G401 (cell line): Measurements from ENCODE around the gene CHRD. TPM values are rescaled to one million over a fixed set of nuclear protein-coding genes. Genes with fewer than 3 reads are reported as not detected.
A peak's percentile ranks its signal among the peaks of the same experiment; 100 is the strongest.
"Not testable (repeated sequence)": the region's sequence is repeated elsewhere in the genome, so short reads cannot be mapped to it uniquely, and the experiment has no call there.

Experiments used
- DNase-seq: peaks from one replicate; pipeline ENCODE4 v3.0.0-alpha.2; 2015; ENCODE audit warnings: low spot score
- in situ Hi-C: cut with HindIII; loops from 2 replicates; pipeline ENCODE4 v1.10.0; 2016; ENCODE audit warnings: low sequenced_read_pairs, mixed read lengths
- total RNA-seq: library from RNA; depleted of rRNA; stranded (reverse); fragments of >200 nt; shearing (Covaris generic); gene quantifications from 2 replicates; pipeline ENCODE4 v1.2.3, GENCODE V29; 2014; rRNA removed

CHRD gene
- 1.4 and 1.8 TPM in 2 replicates for total RNA-seq

DNA sequence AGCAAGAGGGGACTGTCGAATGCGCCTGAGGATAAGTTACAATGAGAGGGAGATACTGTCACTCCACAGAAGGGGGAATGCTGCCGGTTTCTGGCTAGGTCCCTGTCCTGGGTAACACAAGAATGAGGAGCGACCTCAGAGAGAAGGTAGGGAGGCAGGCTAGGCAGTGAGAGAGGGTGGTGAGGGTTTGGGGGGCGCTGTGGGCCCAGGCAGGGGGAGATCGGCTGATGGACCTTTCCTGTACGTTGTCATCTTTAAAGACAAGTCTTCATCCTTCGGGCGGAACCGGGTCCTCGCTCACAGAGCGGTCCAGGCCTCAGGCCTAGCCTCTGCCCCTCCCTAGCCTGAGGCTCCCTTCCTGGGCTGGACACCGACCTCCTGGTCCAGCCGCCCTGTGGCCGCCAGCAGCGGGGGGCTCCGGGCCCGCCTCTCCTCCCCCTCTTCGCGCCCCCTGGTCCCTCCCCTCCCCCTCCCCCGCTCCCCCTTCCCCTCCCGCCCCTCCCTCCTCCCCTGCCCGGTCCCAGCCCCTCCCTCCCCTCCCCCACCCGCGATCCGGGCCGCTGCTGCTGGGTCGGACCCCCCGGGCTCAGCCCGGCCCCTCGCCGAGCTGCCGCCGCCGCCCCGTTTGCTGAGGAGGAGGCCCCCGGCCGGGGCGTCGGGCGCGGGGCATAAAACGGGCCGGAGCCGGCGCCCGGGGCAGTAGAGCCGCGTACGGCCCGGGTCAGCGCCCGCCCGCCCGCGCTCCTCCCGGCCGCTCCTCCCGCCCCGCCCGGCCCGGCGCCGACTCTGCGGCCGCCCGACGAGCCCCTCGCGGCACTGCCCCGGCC lies at the start of gene CHRD:
Gene CHRD, plus strand, starts transcription at position 697 of the 827 bp plus-strand sequence. CDS start 265 bp downstream, outside the sequence.
- in situ Hi-C loops, result no loop called here
- no peak for DNase-seq

- in situ Hi-C loops, result no loop called here
- DNase-seq, result no peak
These were observed 47.3 kb upstream of the CHRD start for GRCh38 chr3:184332370-184333090.

GRCh38 chr3:184333190-184333589 lies 46.7 kb upstream of the CHRD start:
- in situ Hi-C loops, result no loop called here
- no peak for DNase-seq

DNA sequence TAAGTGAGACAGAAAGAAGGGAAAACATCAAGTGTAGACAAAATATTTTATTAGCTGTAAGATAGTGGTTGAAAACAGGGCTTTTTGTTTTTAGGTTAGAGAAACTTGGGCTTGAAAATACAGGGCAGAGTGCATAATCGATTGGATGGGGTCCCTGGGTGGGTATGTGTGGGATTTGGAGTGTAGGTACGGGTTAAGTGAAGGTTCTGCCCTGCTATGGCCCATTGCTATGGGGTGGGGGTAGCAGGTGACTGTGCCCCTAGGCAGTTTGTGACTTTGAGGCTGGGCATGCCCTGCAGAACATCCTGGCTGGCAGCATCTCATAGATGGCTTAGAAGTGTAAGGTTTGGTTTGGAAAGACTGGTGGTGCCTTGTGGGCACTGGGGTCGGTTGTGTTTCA lies 46.2 kb upstream of the CHRD start:
- no peak for DNase-seq
- in situ Hi-C loops, result no loop called here

- no peak for DNase-seq
- in situ Hi-C loops, result no loop called here
These were observed 45.2 kb upstream of the CHRD start for GRCh38 chr3:184334470-184335158.

- no peak for DNase-seq
- in situ Hi-C loops, result no loop called here
These were observed 44.6 kb upstream of the CHRD start for GRCh38 chr3:184335291-184335660.

DNA sequence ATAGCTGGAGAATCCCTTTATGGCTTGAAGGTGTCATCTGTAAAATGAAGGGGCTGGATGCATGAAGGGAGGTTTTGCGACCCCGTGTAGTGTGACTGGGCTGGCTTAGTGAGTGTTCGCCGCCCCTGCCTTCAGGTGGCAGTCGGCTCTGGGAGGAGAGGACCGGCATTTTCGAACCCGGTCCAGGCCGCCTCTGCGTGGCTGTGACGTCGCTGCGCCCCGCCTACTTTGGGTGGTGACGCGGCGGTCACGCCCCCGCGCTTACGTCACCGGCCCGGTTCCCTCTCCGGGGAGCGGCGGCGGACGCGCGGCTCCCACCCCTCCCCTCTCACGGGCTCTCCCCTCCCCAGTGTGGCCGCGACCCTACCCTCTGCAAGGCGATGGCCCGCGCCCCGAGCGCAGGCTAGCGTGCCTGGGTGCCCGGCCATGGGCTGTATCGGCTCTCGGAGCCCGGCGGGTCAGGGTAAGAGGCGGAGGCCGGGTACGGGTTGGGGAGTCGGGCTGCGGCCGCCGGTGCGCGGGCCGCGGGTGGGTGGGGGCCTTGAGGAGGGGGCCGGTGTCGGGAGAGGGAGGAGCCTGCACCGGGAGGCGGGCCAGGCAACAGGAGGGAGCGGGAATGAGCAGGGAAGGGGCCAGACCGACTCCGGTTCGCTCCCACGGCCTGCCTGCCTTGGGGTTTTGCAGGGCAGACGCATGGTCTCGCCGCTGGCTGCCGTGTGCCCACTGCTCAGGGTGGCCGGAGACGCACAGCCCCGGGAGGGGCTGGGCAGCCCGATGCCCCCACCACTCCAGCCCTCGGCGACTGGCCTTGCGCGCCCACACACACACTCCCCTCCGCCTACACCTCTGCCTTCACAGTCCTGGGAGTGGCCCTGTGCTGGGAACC lies 44.0 kb upstream of the CHRD start:
- in situ Hi-C loops, result no loop called here
- peak; percentile 84 for DNase-seq

DNA sequence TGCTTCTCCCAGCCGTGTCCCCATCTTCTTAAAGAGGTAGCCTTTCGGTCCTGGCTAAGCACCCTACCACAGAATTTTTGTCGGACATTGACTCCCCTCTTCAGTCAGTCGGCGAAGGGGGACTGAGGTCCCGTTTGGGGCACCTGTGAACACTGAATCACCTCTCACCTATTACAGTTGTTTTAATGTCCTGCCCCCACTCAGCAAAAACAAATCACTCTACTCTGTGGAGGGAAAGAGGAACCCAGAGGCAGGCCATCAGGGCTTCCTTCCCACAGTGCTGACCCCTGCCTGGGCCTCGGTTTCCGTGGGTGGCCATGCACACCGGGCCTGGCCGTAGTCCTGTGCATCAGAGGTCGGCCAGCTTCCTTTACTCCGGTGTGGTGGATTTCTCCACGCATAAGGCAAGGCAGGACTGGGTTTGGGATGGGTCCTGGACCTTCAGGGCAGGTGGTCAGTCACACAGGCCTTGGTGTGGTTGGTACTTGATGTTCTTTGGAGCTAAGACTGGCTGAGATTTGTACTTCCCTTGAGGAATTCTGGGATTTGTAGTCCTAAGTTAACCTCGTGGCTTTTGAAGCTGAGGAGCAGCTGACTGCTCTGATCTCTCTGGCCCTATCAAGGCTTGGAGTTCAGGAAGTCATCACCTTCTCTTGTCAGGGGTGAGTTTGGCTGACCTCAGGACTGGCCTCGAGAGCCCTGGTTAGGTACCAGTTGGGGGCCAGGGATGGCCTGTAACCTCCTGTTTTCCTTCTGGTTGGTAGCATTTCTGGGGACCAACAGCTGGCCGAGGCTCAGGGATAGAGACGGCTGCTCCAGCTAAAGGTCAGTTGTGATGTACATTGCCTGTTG lies 43.1 kb upstream of the CHRD start:
- DNase-seq, result peak; percentile 91
- in situ Hi-C loops, result no loop called here

DNA sequence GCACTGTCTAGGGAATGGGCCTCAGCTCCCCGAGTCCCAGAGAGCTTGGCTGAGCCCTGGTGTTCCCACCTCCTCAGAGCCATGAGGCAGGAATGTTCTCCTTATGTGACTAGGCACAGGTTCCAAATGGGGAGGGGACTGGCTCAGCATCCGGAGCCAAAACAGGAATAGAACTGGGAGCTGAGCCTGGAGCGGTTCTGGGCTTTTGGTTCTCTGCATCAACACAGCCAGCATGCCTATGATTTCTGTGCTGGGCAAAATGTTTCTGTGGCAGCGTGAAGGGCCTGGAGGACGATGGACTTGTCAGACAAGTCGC lies 42.5 kb upstream of the CHRD start, which contains the start of gene FAM131A:
Gene FAM131A, plus strand, starts transcription at position 202 of the 316 bp plus-strand sequence. Its CDS starts 31 bp downstream, at position 233.
- in situ Hi-C loops, result no loop called here
- peak; percentile 88 for DNase-seq

- in situ Hi-C loops, result no loop called here
- no peak for DNase-seq
These were observed 41.9 kb upstream of the CHRD start for GRCh38 chr3:184337981-184338380.

DNA sequence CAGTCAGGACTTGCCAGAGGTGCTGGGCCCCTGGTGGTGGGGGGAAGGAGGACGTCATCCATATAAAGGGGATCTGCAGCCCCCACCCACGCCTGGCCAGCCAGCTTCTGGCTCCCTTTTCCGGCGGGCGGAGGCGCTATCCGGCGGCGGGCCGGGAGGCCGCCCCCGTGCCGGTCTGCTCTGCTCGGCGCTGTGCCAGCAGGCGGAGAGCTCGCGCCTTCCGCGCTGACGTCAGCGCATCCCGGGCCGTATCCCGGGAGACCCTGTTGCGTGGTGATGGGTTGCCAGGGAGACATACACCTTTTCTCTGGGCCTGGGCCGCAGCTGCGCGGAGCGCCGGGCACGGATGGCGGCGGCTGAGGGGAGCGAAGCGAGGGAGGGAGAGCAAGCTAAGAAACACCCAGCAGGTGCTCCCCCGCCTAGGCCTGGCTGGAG lies 41.3 kb upstream of the CHRD start:
- in situ Hi-C loops, result no loop called here
- DNase-seq, result peak; percentile 87

- in situ Hi-C loops, result no loop called here
These were observed 40.9 kb upstream of the CHRD start for GRCh38 chr3:184339001-184339400.

DNA sequence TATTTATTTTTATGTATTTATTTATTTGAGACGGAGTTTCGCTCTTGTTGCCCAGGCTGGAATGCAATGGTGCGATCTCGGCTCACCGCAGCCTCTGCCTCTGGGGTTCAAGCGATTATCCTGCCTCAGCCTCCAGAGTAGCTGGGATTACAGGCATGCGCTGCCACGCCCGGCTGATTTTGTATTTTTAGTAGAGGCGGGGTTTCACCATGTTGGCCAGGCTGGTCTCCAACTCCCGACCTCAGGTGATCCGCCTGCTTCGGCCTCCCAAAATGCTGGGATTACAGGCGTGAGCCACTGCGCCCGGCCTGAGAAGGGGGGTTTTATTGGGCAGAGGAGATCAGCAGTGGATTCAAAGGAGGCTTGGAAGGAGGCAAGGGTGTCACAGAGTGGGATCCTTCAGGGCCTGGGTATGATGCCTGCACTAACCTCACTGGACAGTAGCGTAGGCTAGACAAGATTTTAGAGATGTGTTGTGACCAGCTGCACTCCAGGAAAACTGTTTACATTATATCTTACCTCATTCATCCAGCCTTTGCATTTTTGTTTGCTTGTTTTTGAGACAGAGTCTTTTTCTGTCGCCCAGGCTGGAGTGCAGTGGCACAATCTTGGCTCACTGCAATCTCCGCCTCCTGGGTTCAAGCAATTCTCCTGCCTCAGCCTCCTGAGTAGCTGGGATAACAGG lies 40.3 kb upstream of the CHRD start:
- DNase-seq, result peak; percentile 54
- in situ Hi-C loops, result not testable (repeated sequence)

More at GRCh38 chr3:184339001-184339400, 40.9 kb upstream of the CHRD start:
- peak; percentile 49 for DNase-seq

DNA sequence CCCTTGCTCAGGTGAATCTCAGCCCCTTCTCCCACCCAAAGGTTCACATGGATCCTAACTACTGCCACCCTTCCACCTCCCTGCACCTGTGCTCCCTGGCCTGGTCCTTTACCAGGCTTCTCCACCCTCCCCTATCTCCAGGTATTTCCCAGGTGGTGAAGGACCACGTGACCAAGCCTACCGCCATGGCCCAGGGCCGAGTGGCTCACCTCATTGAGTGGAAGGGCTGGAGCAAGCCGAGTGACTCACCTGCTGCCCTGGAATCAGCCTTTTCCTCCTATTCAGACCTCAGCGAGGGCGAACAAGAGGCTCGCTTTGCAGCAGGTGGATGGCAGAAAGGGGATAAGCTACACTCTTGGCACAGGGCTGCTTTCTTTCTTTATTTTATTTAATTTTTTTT lies 37.9 kb upstream of the CHRD start:
- in situ Hi-C loops, result no loop called here
- DNase-seq, result no peak

- in situ Hi-C loops, result no loop called here
- no peak for DNase-seq
These were observed 36.5 kb upstream of the CHRD start for GRCh38 chr3:184343200-184343876.

DNA sequence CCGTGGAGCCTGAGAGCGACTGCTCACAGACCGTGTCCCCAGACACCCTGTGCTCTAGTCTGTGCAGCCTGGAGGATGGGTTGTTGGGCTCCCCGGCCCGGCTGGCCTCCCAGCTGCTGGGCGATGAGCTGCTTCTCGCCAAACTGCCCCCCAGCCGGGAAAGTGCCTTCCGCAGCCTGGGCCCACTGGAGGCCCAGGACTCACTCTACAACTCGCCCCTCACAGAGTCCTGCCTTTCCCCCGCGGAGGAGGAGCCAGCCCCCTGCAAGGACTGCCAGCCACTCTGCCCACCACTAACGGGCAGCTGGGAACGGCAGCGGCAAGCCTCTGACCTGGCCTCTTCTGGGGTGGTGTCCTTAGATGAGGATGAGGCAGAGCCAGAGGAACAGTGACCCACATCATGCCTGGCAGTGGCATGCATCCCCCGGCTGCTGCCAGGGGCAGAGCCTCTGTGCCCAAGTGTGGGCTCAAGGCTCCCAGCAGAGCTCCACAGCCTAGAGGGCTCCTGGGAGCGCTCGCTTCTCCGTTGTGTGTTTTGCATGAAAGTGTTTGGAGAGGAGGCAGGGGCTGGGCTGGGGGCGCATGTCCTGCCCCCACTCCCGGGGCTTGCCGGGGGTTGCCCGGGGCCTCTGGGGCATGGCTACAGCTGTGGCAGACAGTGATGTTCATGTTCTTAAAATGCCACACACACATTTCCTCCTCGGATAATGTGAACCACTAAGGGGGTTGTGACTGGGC lies 35.1 kb upstream of the CHRD start:
- in situ Hi-C loops, result no loop called here

More for the DNA sequence above, 35.1 kb upstream of the CHRD start:
- no peak for DNase-seq
